ENCODE data around the gene JMJD6.
"Not testable (repeated sequence)": the region's sequence is repeated elsewhere in the genome, so short reads cannot be mapped to it uniquely, and the experiment has no call there.

JMJD6 gene

DNA sequence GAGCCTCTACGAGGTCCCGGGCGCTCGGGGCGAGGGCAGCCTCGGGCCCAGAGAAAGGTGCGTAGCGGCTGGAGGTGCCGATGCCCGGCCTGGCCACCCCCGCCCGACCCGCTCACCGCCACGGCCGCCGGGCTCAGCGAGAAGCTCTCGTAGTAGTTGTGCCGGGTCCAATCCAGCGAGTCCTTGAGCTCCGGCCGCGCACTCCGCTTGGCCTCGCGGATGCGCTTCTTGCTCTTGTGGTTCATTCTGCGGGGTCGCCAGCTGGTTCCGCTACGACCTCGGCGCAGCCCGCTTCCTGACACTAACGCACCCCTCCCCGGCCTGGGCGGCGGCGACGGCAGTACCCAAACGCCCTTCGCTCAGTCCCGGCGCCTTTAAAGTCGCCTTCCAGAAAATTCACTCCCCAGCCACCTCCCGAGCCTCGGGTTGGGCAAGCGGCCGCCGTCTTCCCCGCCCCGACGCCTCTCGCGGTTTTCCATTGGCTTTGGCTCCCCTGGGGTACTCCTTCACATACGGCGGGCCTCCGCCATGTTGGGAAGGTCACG, at the start of gene JMJD6:
JMJD6 (minus strand) TSS at position 376 of the 545 bp plus-strand sequence; CDS start at position 245, 131 bp downstream.
- DNase-seq: peak; percentile 94
- ATAC-seq: peak; percentile 89

DNA sequence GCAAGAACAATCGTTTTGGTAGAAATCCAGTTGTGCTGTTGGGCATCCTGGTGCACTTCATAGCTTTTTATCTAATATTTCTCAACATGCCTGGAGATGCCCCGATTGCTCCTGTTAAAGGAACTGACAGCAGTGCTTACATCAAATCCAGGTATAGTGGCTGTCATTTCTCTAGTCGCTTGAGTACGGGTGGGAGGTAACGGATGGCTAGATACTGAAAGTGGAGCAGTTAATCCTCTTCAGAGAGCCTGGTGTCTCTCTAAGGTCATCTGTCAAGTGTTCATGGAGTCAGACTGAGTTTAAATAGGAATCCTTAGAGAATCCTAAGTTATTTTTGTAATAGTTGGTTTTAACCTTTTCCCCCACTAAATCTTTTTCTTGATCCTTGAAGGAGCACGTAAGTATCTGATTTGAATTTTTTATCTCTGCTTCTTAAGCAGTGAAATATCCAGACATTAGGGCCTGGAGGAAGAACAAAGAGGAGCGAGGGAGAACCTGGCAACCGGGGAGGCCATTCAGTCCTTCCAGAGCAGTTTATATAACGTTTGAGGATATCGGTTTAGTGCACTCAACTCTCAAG, 48.7 kb upstream of the JMJD6 start:
- ATAC-seq (no peak), DNase-seq (no peak)

DNA sequence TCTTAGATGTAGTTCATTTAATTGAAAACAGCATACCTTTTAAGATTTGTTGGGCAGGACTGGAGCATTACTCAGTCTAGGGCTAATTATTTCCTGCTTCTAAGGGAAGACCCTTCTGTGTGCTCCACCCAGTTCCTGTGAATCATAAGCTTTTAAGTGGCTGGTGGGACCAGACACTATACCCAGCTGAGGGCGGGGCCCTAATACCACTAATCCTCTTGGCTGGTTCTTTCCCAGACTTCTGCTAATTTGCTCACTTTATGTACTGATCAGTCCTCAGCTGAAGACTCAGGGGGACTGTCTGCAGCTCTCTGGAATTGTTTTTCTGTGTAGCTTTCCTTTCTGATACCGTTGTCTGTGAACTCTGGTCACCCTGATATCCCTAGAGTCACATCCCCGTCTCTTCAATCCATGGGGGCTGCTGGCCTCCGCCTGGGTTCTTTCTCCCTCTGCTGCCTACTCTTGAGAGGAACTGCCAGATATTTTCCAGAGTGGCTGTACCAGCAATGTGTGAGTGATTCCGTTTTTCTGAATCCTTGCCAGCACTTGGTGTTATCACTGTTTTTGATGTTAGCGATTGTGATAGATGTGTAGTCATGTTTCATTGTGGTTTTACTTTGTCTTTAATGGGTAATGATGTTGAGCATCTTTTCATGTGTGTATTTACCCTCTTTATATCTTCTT, 46.6 kb upstream of the JMJD6 start:
- peak; percentile 100 for ATAC-seq
- peak; percentile 48 for DNase-seq

DNA sequence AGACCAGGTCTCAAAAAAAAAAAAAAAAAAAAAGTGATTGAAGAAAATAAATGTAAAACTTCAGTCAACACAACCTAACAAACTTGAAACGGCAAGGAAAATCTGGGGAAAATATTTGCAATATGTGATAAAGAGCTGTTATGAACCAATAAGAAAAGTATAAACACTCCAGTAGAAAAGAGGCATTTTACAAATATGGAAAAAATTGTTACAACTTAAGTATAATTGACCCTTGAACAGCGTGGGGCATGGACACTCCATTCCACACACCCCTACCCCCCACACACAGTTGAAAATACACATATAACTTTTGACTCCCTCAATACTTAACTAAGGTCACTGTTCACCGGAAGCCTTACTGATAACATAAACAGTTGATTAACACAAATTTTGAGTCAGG, 32.2 kb upstream of the JMJD6 start:
- DNase-seq (no peak), ATAC-seq (no peak)

DNA sequence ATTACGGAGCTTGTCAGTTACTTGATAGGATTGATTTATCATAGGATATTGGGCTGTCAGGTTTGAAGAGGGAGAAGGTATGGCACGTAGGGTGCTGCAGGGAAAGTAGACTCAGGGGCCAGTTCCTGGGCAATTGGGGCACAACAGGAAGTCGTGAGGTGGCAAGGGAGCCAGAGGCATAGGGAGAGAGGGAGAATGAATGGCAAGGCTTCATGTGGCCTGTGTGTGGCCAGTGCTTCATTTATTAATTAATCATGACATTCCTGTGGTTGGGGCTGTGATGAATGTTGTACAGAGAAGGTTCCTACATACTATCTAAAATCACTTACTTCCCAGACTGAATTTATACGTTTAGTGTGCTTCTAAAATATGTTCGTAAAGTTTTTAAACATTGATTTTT, 30.9 kb upstream of the JMJD6 start:
- DNase-seq: no peak
- ATAC-seq: no peak

DNA sequence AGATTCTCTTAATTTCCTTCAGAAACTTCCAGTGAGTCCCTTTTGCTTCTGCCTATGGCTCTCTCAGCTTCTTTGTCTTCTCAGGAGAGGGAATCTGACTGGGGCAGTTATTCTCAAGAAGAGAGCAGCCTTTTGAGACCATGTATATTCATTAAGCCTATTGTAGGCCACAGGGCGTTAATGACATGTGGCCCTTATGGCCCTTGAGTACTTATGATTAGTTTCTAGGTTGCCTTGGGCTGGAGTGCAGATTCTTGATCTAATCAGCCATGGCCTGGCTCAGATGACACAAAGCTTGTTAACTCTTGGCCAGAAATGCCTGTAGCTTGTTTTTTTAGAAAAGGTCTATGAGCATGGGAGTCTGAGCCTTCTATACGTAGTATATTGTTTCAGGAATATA, 28.9 kb upstream of the JMJD6 start:
- ATAC-seq (no peak), DNase-seq (no peak)

DNA sequence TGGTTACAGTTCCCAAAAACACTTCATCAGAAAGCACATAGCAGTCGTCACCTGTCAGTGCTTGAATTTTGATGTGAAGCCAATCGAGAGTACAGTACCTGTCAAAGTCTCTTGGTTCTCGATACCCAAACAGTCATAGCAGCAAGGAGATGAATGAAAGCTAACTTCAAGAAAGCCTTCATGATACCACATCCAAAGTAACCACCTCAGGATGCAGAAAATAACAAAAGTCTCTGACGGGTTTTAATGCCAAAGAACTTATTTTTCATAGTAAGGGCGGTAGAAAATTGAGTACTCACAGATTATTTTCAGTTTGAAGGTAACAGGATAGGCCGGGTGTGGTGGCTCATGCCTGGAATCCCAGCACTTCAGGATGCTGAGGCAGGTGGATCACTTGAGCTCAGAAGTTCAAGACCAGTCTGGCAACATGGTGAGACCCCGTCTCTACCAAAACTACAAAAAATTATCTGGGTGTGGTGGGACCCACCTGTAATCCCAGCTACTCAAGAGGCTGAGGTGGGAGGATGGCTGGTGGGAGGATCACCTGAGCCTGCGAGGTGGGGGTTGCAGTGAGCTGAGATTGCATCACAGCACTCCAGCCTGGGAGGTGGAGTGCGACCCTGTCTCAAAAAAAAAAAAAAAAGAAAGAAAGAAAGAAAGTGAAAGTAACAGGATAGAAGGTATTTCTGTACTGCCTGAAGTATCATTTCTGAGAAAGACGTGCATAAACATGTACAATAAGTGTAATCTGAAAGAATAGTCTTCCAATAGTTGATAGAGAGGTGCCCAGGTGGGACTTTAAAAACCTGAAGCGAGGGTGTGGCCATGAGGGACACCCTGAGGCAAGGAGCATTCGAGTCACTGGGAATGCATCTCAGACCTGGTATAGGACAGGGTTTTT, 26.9 kb upstream of the JMJD6 start:
- peak; percentile 14 for ATAC-seq

DNA sequence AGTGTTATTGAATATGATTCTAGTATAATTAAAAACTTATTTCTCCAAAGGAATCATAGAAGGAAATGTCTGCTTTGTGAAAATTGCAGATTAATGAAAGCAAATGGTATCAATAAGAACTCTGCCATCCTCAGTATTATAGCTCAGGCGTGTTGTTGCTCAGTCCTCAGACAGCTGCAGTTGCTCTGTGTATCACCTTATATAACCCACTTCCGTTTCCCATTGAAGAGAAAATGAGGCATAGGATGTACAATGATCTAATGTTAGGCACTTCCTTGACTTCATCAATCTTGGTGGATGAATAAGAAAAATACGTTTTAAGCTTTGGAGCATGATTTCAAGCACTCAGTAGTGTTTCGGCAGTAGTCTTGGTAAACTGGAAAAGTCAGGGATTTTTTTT, 25.6 kb upstream of the JMJD6 start:
- ATAC-seq: no peak
- DNase-seq: no peak

More for the DNA sequence above, 26.9 kb upstream of the JMJD6 start:
- DNase-seq: no peak

DNA sequence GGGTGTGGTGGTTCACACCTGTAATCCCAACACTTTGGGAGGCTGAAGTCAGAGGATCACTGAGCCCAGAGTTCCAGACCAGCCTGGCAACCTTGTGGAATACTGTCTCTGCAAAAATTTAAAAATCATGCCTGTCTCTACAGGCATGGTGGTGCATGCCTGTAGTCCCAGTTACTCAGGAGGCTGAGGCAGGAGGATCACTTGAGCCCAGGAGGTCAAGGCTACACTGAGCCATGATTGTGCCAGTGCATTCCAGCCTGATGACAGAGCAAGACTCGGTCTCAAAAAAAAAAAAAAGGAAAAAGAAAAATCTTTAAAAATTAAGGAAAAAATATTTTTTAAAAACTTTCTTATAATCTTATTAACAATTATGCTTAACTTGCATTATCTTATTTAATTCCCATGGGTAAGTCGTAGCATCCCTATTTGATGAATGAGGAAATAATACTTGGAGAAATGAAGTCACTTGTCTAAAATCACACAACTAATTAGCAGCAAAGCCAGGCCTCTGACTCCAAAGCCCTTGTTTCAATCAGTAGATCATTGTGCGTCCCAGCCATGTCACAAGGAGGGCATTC, 25.1 kb upstream of the JMJD6 start:
- DNase-seq: no peak
- ATAC-seq: no peak

DNA sequence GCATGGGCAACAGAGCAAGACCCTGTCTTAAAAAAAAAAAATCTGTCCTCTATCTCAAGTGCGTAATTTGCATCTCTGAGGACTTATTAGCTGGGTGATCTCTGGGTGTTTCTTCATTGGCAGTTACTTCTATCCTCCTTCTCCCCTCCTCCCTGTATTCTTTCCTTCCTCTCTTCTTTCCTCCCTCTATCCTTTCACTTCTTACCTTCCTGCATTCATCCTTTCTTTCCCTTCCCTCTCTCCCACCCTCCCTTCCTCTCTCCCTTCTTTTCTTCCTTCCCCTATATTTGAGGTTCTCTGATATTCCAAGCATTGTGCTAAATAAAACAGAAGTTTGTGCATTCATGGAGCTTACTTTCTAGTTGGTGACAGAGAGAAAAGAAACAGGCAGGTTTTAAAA, 22.3 kb upstream of the JMJD6 start:
- ATAC-seq (no peak), DNase-seq (no peak)

DNA sequence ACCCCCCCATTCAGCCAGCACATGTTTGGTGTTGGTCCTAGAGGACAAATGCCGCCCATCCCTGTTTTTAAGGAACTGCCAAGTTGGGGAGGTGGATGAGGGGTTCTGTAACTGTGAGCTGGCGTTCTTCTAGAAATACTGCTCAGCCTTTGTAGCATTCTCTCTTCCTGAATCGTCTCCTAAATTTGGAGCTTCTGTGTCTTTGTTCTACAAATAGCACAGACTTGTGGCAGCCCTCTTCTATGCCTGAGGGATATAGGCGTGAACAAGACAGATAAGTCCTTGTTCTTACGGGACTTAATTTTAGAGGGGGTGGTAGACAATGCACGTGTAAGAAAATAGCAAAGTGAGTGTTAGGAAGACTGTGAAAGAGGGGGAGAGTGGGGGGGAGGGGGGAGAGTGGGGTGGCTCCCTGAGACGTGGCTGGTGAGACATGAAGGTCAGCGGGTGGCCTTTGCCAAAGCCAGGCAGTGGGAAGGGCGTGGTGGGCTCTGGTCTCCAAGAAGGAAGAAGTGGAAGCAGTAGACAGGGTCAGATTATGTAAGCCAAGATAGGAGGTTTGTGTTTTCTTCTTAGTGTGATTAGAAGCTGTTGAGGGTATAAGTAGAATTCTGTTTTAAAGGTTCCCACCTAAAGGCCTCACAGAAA, 21.4 kb upstream of the JMJD6 start:
- DNase-seq (no peak), ATAC-seq (no peak)

DNA sequence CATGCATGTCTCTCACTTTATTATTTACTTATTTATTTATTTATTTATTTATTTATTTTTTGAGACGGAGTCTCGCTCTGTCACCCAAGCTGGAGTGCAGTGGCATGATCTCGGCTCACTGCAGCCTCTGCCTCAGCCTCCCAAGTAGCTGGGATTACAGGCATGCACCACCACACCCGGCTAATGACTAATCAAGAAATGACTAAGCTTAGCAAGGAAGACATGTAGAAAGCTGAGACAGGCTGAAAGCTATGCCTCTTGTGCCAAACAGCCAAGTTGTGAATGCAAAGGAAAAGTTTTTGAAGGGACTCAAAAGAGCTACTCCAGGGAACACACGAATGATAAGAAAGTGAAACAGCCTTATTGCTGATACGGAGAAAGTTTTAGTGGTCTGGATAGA, 19.4 kb upstream of the JMJD6 start:
- not testable (repeated sequence) for DNase-seq, ATAC-seq

DNA sequence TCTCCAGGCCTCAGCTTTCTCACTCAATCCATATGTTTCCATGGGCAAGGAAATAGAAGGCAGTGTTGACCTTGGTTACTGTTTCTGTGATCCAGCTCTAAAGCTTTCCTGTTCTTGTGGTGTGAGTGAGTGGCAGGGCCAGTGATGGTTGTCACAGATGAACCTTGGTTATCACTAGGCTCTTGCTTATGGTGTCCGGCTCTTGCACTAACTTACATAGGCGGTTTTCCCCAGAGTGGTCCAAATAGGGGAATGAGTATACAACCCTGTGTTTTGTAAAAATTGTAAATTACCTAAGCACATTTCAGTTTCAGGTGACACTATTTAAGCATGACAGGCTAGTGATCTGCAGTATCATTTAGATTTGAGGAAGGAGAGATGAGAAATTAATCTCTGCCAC, 18.3 kb upstream of the JMJD6 start:
- ATAC-seq (no peak), DNase-seq (no peak)

DNA sequence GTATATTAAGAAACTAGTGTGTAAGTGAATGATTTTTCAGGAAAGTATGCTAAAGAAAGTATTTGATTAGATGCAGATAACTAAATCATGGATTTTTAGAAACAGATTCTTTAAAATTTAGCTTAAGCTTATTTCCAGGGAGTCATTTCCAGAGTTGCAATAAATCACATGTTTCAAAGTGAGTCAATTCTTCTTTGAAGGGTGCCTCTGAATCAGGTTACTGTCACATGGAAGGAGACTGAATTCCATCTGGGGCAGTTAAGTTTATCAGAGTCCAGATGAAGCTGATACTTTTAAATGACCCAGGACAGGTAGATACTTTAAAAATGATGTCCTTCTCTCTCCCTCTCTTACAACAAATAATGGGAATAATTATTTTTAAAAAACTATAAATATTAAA, 16.6 kb upstream of the JMJD6 start:
- ATAC-seq (no peak), DNase-seq (no peak)

DNA sequence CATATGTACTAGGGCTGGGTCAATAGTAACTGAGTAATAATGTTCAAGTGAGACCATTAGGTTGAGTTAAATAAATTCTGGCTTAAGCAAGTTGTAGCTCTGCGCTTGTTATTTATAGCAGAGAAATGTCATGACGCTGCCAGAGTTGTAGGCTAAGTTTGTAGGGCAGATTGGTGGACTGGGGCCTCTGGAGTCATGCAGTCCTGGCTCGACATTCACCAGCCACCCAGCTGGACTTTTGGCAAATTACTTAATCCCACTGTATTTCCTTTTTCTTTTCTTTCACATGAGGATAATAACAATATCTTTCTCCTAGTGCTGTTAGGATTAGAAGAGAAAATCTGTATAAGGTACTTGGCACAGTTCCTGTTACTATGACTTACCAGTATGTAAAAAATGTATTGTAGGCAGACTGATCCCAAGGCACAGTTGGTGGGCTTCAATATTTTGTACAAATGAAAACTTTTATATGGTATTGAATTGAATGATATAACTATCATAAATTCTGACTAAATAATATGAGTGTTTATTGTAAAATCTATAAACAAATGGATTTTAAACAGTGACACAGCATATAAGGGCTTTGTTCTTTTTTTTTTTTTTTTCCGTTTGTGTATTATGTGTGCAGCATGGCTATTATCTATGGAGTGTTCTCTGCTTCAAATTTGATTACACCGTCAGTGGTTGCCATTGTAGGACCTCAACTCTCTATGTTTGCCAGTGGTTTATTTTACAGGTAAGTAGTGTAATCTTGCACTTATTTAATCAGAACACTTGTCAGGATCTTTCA, 14.1 kb upstream of the JMJD6 start:
- ATAC-seq (no peak), DNase-seq (no peak)

DNA sequence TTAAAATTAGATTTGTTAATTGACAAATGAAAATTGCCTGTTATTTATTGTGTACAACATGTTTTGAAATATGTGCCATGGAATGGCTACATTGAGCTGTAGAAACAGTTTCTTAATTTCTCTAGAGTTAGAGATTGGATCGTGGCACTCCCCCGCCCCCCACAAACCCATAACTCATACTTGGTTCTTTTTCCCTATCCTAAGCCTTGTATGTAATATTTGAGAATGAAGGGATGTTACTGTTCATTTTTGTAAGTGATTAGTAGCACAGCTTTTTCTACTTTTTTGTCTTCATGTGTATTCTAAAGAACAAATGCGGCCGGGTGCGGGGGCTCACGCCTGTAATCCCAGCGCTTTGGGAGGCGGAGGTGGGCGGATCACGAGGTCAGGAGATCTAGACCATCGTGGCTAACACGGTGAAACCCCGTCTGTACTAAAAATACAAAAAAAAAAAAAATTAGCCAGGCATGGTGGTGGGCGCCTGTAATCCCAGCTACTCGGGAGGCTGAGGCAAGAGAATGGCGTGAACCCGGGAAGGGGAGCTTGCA, 13.2 kb upstream of the JMJD6 start:
- not testable (repeated sequence) for DNase-seq, ATAC-seq

DNA sequence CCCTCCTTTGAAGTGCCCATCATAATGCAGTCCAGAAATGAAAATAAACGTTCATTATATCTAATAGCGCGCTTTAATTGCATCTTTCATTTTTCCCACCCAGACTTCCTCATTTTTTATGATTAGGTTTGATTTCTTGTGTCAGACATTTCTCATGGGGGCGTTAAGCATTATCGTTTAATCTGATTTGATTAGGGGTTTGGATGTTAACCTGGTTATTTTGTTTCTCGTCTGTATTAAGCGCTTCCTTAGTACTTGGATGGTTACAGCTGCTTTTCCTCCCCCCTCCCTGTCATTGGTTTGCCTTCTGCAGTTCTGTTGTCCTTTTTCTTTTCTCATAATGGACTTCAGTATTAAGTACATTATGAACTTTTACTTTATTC, 12.1 kb upstream of the JMJD6 start:
- no peak for DNase-seq
- no peak for ATAC-seq

DNA sequence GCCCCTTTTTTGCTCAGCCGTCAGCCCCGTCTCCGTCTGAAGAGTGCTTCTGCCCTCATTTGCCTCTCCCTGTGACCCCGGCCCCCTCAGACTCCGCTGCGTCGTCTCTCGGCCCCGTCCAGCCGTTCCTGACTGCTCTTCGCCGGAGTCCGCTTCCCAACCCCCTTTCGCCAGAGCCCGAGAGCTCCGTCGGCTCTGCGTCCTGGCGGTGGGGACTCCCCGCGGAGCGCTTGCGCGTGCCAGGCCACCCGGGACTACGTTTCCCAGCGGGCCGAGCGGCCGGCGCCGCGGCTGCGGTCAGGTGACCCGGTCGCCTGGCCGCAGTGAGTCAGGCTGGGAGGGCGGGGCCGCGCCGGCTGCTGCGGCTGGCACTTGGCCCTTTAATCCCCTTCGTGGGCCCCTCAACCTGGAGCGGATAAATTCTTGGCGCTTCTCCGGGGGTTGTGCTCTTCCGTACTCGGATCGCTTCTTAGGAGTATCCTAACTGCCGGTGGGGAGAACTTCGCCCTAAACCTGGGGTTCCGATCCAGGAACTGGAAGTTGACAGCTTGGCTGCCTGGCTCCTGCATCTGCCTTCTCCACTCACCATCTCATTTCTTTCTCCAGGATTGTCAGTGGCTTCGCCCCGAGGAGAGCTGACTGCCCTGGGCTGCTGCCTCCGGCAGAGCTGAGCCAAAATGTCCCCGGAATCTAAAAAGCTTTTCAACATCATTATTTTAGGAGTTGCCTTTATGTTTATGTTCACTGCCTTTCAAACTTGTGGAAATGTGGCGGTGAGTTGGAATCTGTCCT, 11.5 kb upstream of the JMJD6 start, which contains the start of gene MFSD11:
MFSD11 (plus strand) TSS at position 444 of the 792 bp plus-strand sequence; CDS start at position 678, 234 bp downstream.
- DNase-seq (peak; percentile 95), ATAC-seq (peak; percentile 74)

DNA sequence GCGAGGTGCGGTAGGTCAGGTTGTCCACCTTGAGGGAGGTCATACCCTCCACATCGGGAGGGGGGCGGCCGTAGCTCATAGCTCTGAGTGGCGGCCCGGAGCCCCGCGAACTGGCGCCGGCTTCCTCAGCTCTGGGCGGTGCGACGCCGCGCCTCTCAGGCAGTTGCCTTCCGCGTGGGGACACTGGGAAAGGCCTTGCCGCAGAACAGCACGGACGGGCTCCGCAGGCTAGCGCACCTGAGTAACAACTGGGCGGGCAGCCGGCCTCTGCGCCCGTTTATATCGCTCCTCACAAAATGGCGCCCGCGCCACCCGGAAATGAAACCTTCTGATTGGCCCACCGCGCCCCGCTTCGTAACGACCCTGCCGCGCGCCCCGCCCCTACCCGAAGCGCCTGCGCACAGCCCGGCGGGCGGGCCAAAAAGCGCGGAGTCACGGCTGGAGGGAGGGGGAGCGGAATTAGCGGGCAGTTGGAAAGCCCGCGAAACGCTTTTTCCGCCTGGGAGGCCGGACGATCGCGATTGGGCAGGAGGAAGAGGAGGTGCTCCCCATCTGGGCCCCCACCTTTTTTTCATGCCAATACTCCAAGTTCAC, 10.8 kb upstream of the JMJD6 start, which contains the start of gene SRSF2:
SRSF2 (minus strand) TSS at position 250 of the 594 bp plus-strand sequence; CDS start at position 79, 171 bp downstream.
- DNase-seq: peak; percentile 98
- ATAC-seq: peak; percentile 75

All from stimulated activated naive CD8-positive, alpha-beta T cell treated with anti-CD3 and anti-CD28 coated beads, Interleukin-15, Interleukin-2, amounts not matched to agents 100 U/mL and 50 U/mL, for 24 hours (primary cell).